RWPE1 (cell line): ENCODE data around the gene DMD.

Experiments used
- CTCF ChIA-PET: fragments of 350-600 bp; sonication (Branson Sonifier 250); formaldehyde crosslinking; extraction: SDS; loops from one replicate; lab custom pipeline; 2021; lab: Yijun Ruan, JAX
- POLR2A ChIA-PET: fragments of 400-600 bp; formaldehyde crosslinking; extraction: SDS; loops from one replicate; lab custom pipeline; 2020; ENCODE audit warnings: antibody characterized with exemption; ENCODE audit not compliant: low non-redundant PET; lab: Yijun Ruan, JAX
- DNase-seq: peaks from one replicate; pipeline ENCODE4 v3.0.0; 2012; ENCODE audit warnings: low spot score
- H3K27ac ChIP-seq: fragments of 450-650 bp; 2 replicates; pipeline ENCODE4 v1.5.1; 2017
- CTCF ChIP-seq: fragments of 450-650 bp; conservative IDR thresholded peaks from 2 replicates; pipeline ENCODE4 v1.5.1; 2017; ENCODE audit warnings: low read depth, mild to moderate bottlenecking

Gene DMD

GRCh38 chrX:31443654-31444053 is 1767.7 kb downstream of the DMD start:
- TF ChIP-seq CTCF = no peak
- POLR2A ChIA-PET = no interaction called here
- CTCF ChIA-PET = no interaction called here
- no peak for DNase-seq
- H3K27ac ChIP-seq = no peak overlapping the region

GRCh38 chrX:31440546-31440945 is 1770.8 kb downstream of the DMD start:
- no peak for DNase-seq
- POLR2A ChIA-PET = no interaction called here
- CTCF ChIA-PET = no interaction called here
- H3K27ac ChIP-seq = no peak overlapping the region
- no peak for TF ChIP-seq CTCF

- ChIA-PET POLR2A (no interaction called here), CTCF (interaction anchor here (0.6 kb wide), 1 partner anchor 215 kb away, joined by 6 read pairs; no protein-coding TSS in a partner anchor)
- no peak for DNase-seq
- no peak for TF ChIP-seq CTCF
- H3K27ac ChIP-seq = no peak overlapping the region
Measured at GRCh38 chrX:31436424-31436823, 1774.9 kb downstream of the DMD start.

- H3K27ac ChIP-seq = no peak overlapping the region
- ChIA-PET POLR2A (no interaction called here), CTCF (no interaction called here)
- no peak for DNase-seq
- no peak for TF ChIP-seq CTCF
Measured at GRCh38 chrX:31435592-31435991, 1775.8 kb downstream of the DMD start.

DNA sequence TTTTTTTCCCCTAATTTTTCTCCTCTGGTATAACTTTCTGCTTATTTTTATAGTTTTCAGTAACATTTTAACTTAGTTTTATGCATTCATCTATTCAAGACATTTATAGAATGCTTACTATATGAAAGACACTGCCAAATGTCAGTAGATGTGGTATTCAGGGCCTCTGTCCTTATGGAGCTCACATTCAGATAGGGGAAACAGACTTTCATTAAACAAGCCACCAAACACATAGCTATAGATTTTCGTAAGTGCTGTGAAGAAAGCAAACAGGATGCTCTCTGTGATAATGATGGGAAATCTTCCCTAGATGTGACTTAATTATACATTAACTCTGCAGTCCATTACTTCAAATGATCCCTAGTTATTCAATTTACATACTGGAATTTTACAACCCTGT is 1777.5 kb downstream of the DMD start:
- no peak overlapping the region for H3K27ac ChIP-seq
- POLR2A ChIA-PET = no interaction called here
- no peak for DNase-seq
- no peak for TF ChIP-seq CTCF
- CTCF ChIA-PET = no interaction called here

DNA sequence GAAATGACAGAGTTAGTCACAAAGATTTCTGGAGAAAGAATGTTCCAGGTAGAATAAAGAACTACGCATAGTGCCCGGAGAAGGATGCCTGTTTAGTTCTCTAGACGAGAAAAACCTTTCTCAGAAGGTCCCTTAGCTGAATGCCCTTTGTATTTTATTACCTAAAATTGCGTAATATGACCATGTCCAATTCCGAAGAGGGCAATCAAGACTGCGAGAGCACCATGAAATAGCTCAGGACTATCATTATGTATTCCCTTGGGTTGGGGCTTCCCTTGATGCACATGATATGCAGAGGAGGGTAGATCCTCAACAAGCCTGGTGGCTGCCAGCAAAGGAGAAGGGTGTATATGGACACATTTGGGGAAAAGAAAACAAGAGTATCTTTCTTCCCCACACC is 1781.4 kb downstream of the DMD start:
- DNase-seq = no peak
- TF ChIP-seq CTCF = no peak
- H3K27ac ChIP-seq = no peak overlapping the region
- POLR2A ChIA-PET = no interaction called here
- CTCF ChIA-PET = interaction anchor here (0.6 kb wide), 2 partner anchors 112 to 603 kb away, joined by 3 to 4 read pairs; no protein-coding TSS in a partner anchor
